VCaP (cell line): Measurements from ENCODE around the gene B3GALT5.

ENCODE experiments used
- H3K27ac ChIP-seq: fragments of 450-650 bp; 2 replicates; pipeline ENCODE4 v1.5.1; 2017
- TF ChIP-seq, protein P1 (sequence below): fragments of 450-650 bp; conservative IDR thresholded peaks from 2 replicates; pipeline ENCODE4 v1.5.1; 2017; ENCODE audit warnings: mild to moderate bottlenecking, moderate library complexity

B3GALT5 gene

DNA sequence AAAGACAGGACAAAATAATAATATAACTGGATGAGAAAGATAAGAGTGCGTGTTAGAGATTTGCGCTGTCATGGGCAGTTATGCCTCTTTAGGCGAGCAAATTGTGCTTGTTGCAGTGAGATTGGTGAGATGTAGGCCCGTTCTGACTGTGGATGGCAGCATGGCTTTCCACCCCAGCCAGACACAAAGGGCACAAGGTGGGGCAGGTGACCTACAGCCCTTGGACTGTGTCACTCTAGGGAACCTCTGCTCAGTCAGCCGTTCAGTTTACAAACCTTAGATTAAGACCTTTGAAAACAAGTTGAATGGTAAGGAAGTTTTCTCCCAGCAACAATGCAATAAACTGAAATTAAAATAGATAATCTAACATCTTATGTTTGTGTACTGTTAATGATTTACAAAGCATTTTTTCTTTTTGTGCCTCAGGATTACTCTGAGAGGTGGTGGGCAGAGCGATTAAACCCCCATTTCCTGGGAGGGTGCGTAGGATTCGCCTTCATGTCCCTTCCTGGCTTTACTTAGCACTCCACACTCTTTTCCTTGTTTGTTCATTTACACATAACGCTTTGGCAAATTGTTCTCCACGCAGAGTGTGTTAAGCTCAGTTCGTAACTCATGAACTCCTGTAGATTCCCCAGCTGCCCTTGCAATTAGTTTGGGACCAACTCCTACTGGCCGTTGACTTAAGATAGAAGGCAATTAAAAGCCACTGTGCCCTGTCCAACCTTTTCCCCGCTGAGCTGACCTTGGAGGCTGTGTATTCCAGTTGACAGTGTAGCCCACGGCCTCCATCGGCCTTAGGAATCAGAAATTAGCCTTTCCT is 74.1 kb downstream of the B3GALT5 start:
- TF ChIP-seq, protein P1, sequence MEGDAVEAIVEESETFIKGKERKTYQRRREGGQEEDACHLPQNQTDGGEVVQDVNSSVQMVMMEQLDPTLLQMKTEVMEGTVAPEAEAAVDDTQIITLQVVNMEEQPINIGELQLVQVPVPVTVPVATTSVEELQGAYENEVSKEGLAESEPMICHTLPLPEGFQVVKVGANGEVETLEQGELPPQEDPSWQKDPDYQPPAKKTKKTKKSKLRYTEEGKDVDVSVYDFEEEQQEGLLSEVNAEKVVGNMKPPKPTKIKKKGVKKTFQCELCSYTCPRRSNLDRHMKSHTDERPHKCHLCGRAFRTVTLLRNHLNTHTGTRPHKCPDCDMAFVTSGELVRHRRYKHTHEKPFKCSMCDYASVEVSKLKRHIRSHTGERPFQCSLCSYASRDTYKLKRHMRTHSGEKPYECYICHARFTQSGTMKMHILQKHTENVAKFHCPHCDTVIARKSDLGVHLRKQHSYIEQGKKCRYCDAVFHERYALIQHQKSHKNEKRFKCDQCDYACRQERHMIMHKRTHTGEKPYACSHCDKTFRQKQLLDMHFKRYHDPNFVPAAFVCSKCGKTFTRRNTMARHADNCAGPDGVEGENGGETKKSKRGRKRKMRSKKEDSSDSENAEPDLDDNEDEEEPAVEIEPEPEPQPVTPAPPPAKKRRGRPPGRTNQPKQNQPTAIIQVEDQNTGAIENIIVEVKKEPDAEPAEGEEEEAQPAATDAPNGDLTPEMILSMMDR = no peak
- H3K27ac ChIP-seq = peak overlapping the region; percentile 84

DNA sequence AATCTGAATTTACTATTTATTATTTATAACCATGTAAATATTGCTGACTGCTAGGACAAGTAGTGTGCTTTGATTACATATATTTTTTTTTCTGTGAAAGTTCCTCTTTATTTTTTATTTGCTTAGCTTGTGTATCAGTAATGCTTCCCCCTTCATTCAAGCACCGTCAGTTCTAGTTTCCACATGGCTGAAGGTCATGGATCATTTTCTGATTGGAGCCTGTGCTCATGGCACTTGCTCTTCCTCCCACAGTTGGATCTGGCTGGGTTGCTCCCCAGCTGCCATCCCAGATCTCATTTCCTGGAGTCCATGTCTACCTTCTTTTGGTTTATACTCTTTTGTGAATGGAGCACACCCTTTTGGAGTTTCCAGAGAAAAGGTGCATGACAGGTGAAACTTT is 75.3 kb downstream of the B3GALT5 start:
- TF ChIP-seq, protein P1 = no peak
- H3K27ac ChIP-seq = peak overlapping the region; percentile 84

DNA sequence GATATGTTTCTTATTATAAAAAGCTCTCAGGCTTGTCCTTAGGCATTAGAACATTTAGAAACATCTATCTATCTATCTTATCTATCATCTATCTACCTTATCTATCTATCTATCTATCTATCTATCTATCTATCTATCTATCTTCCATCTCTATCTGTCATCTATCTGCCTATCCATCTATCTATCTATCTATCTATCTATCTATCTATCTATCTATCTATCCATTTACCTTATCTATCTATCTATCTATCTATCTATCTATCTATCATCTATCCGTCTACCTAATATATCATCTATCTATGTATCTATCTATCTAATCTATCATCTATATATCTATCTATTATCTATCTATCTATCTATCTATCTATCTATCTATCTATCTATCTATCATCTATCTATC is 77.1 kb downstream of the B3GALT5 start:
- H3K27ac ChIP-seq = peak overlapping the region; percentile 84; the same call in 1 of the 2 replicates

DNA sequence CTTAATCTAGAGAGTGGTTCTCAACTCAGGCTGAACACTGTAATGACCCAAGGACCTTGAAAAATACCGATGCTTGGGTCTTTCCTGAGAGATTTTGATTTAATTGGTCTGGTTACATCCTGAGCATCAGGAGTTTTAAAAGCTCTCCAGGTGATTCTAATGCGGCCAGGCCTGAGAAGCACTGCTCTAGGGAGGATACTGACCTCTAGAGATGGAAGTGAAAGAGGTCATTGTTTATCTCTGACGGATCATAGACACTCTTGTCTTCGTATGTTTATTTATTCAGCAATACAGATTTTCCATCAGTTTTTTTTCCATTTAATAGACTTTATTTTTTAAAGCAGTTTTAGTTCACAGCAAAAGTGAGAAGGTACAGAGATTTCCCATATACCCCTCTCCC is 77.7 kb downstream of the B3GALT5 start:
- TF ChIP-seq, protein P1 = no peak; the same call in 1 of the 2 replicates
- H3K27ac ChIP-seq = peak overlapping the region; percentile 84; the same call in 1 of the 2 replicates

DNA sequence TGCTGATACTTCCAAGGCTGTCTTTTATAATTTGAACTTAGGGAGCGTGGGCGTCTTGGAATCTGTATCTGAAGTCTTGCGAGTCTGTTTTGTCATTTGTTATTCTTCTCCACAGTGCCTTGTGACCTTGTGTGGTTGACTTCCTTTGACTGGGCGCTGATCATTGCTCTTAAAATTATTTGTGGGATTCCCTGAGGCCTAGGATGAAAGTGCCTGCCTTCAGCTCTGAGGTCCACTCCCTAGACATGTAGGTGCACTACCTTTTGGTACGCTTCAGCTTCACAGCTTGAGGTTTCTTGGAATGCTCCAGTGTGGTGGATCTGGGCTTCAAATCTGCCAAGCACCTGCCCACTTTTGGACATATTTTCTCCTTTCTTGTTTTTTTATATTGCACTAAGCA is 82.0 kb downstream of the B3GALT5 start:
- no peak overlapping the region for H3K27ac ChIP-seq
- TF ChIP-seq, protein P1 = no peak

DNA sequence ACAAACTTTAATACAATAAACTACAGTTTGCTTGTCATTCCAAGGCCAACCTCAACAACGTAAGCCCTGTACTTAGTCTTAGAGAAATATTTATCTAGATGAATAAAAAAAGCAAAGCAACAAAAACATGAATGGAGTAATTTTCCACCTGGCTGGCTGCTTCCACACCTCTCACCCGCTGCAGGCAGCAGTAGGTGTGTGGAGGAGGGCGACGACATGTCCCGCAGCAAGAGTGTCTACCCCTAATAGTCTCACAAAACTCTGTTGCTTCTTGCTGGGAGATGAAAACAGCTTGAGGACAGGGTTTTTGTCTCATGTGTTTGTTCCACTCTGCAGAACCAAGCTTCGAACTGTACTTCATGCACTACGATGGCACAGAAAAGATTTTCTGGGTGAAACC is 83.5 kb downstream of the B3GALT5 start:
- TF ChIP-seq, protein P1 = no peak
- H3K27ac ChIP-seq = no peak overlapping the region

DNA sequence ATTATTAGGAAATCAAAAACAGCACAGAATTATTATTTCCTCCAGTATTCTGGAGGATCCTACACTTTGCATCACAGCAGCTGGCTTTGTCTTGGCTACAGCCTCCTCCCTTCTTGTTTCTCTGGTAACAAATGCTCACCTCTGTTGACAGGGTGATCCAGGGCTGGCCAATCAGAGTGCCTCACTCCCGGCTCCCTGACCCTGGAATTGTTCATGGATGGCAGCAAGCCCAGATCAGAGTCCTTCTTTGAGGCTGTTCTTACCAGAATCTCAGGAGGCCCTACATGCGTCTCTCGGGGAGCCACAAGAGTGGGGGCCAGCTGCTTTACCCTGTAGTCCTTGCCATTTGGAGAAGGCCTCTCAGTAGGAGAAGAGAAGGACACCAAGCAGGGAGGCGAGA is 83.9 kb downstream of the B3GALT5 start:
- TF ChIP-seq, protein P1 = no peak
- no peak overlapping the region for H3K27ac ChIP-seq

DNA sequence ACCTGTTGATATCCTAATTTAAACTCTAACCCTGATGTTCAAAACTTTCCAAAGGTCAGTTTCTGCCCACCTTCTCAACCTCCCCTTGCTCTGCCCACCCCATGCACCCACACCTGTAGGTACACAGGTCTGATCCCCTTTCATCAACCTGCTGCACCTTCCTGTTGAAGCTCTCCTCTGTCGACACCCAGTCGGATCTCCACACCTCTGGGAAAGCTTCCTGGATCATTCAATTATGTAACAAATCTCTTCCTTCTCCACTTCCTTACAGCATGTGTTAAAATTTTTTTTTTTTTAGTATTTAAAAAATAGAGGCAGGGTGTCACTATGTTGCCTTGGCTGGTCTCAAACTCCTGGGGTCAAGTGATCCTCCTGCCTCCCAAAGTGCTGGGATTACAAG is 87.6 kb downstream of the B3GALT5 start:
- peak overlapping the region; percentile 81 for H3K27ac ChIP-seq
- TF ChIP-seq, protein P1 = no peak
